ENCODE data around the gene XYLT1. TPM values are rescaled to one million over a fixed set of nuclear protein-coding genes. Genes with fewer than 3 reads are reported as not detected.

XYLT1 gene
- total and polyA plus RNA-seq, 2 of the 4 experiments (the other 2 are of a cell fraction), result 9.0 to 12.7 TPM

DNA sequence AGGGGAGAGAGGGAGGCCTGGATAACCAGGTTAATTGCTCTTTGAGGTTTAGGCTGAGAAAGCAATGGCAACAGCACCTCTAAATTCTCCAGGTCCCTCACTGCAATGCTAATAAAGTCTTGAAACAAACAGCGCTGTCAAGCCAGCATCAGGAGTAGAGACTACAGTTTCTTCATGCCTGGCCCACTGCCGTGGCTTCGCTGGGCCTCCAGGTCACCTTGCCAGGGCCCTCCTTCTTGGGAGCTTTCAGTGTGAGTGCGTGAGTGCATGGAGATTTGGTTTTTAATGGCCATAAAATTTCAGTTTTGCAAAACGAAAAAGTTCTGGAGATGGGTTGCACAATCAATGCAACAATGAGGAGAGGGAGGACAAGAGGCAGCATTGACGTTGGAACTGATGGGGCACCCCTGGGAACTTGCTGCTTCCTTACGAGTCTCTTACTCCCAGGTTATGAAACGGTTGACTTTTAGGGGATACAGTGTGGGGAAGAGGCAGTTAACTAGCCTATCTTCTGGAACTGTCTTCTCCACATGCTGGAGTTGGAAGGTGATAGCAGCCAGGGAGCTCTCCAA, 229.4 kb downstream of the XYLT1 start:
- no peak overlapping the region for H3K56ac ChIP-seq (ENCODE audit: extremely low read depth, insufficient read depth, low read length)
- H3K9ac ChIP-seq (ENCODE audit: low read depth, low read length), result no peak overlapping the region
- H3K4me3 ChIP-seq (ENCODE audit: insufficient read depth, low read depth, low read length), result no peak overlapping the region
- WGBS, 2 experiments (ENCODE audit: extremely low coverage in 2 of 2, insufficient read length in 1 of 2), result no CpG with 5 or more reads among the region's 8 CpGs
- no peak overlapping the region for H3K14ac ChIP-seq (replicated peaks; ENCODE audit: low read depth, low read length)
- H4K20me1 ChIP-seq (ENCODE audit: insufficient read depth, low read length), result no peaks in the 10 kb centered on the region; the same call in 1 of the 2 replicates
- TF ChIP-seq POLR2A (IDR thresholded peaks at IDR 0.05; ENCODE audit: low read depth, low read length) (no peak), CEBPB (IDR thresholded peaks at IDR 0.05; ENCODE audit: low read depth, low read length) (peak; percentile 48)
- H4K91ac ChIP-seq (ENCODE audit: insufficient read depth, low read depth, low read length), result no peak overlapping the region
- H3K23ac ChIP-seq (ENCODE audit: low read depth, low read length), result no peak overlapping the region
- ChIA-PET CTCF (interaction anchor here (0.6 kb wide), 1 partner anchor 24 kb away, joined by 3 read pairs; no protein-coding TSS in a partner anchor), POLR2A (ENCODE audit: unreplicated experiment) (no interaction called here)
- H2BK15ac ChIP-seq (ENCODE audit: low read depth, low read length), result no peak overlapping the region
- ATAC-seq (ENCODE audit: low read depth) (no peak), DNase-seq (no peak)
- intact Hi-C loops (cut with micrococcal nuclease), result no loop called here
- no peak overlapping the region for H2BK5ac ChIP-seq (ENCODE audit: low read depth, low read length, poor library complexity, severe bottlenecking)
- no peak overlapping the region for H3K4me2 ChIP-seq (ENCODE audit: low read depth, low read length)
- no peaks in the 10 kb centered on the region for H3K9me3 ChIP-seq (ENCODE audit: control insufficient read depth, insufficient read depth, low read length)
- no peak overlapping the region for H2AK5ac ChIP-seq (ENCODE audit: low read depth, low read length)
- no peak overlapping the region for H2AK9ac ChIP-seq (replicated peaks; ENCODE audit: low read depth, low read length, poor library complexity)
- H3K4ac ChIP-seq (ENCODE audit: low read depth, low read length), result no peak overlapping the region
- H3K9me1 ChIP-seq (ENCODE audit: insufficient read depth, low read length), result no peaks in the 10 kb centered on the region
- BruUV-seq (replicated peaks), result no TSS peak
- in situ Hi-C loops (cut with MboI; ENCODE audit: low sequenced_read_pairs), result no loop called here
- no peak overlapping the region for H2BK120ac ChIP-seq (ENCODE audit: low read depth, low read length)
- no peak overlapping the region for H4K5ac ChIP-seq (ENCODE audit: low read depth, low read length)
- H2BK20ac ChIP-seq (ENCODE audit: low read depth, low read length), result no peak overlapping the region
- no peak overlapping the region for H2AFZ ChIP-seq (replicated peaks; ENCODE audit: low read length, poor library complexity)
- no peaks in the 10 kb centered on the region for H3K4me1 ChIP-seq (ENCODE audit: control insufficient read depth, insufficient read depth, low read length)
- H3K27ac ChIP-seq (ENCODE audit: insufficient read depth, low read length), result no peak overlapping the region
- peaks cover 7% of the 10 kb centered on the region in 2 experiments; a peak in 2 of 4 replicates for H3K79me1 ChIP-seq (ENCODE audit: low read depth in 1 of 2, low read length in 2 of 2)
- H3K18ac ChIP-seq (ENCODE audit: low read depth, low read length), result no peak overlapping the region
- no peaks in the 10 kb centered on the region for H3K27me3 ChIP-seq (ENCODE audit: control insufficient read depth, insufficient read depth, low read length)
- no peak overlapping the region for H4K8ac ChIP-seq (ENCODE audit: low read depth in 2 of 2, low read length in 2 of 2)
- H3K36me3 ChIP-seq (ENCODE audit: control insufficient read depth, insufficient read depth, low read length), result no peaks in the 10 kb centered on the region; the same call in 1 of the 2 replicates
- dilution Hi-C loops (cut with HindIII; ENCODE audit: low sequenced_read_pairs, unreplicated experiment), result no loop called here
